ENCODE measurements around the gene SLC36A1. TPM values are rescaled to one million over a fixed set of nuclear protein-coding genes. Genes with fewer than 3 reads are reported as not detected.

SLC36A1 gene
- total and polyA plus RNA-seq, 2 experiments from 2014 or later, result 6.9 to 10.1 TPM

- TF ChIP-seq EZH2 (IDR thresholded peaks at IDR 0.05; ENCODE audit: insufficient read depth, poor library complexity, severe bottlenecking) (no peak), EZH2phosphoT487 (IDR thresholded peaks at IDR 0.05; ENCODE audit: insufficient read depth, low read depth) (no peak)
- no peaks in the 10 kb centered on the region for H3K4me1 ChIP-seq (ENCODE audit: insufficient read depth)
- peaks cover 9% of the 10 kb centered on the region; the same call in 1 of the 2 replicates for H3K27me3 ChIP-seq (replicated peaks; ENCODE audit: insufficient read depth)
- no peak overlapping the region for H3K27ac ChIP-seq
- no peak overlapping the region for H3K9ac ChIP-seq
- in situ Hi-C loops (cut with MboI), result no loop called here
- no peak overlapping the region for H2AFZ ChIP-seq
- no peak for DNase-seq
- no peak overlapping the region for H3K4me3 ChIP-seq
- H3F3A ChIP-seq (ENCODE audit: insufficient read depth), result no peaks in the 10 kb centered on the region
- no peaks in the 10 kb centered on the region for H3K9me2 ChIP-seq (ENCODE audit: insufficient read depth)
- no peak overlapping the region for H3K4me2 ChIP-seq (ENCODE audit: unreplicated experiment)
- H3K36me3 ChIP-seq (ENCODE audit: low read depth), result no peaks in the 10 kb centered on the region
- H4K20me1 ChIP-seq (ENCODE audit: insufficient read depth), result no peaks in the 10 kb centered on the region
- H3K79me2 ChIP-seq (ENCODE audit: insufficient read depth), result no peaks in the 10 kb centered on the region
- no peaks in the 10 kb centered on the region for H3K9me3 ChIP-seq (ENCODE audit: low read depth)
- 17 to 23% methylated on average over 4 of the region's 4 CpGs for WGBS, 2 experiments (ENCODE audit: low coverage in 1 of 2, low lambda C conversion rate in 2 of 2, missing lambda C conversion rate in 2 of 2)
Observed at GRCh38 chr5:151408591-151409230, 38.7 kb upstream of the SLC36A1 start.

- H2AFZ ChIP-seq, result no peak overlapping the region
- H3K4me1 ChIP-seq (ENCODE audit: insufficient read depth), result no peaks in the 10 kb centered on the region
- WGBS, 2 experiments (ENCODE audit: low coverage in 1 of 2, low lambda C conversion rate in 2 of 2, missing lambda C conversion rate in 2 of 2), result 33 to 37% methylated on average over 3 of the region's 3 CpGs
- H3K9ac ChIP-seq, result no peak overlapping the region
- in situ Hi-C loops (cut with MboI), result no loop called here
- no peaks in the 10 kb centered on the region for H3K36me3 ChIP-seq (ENCODE audit: low read depth)
- H3K27me3 ChIP-seq (replicated peaks; ENCODE audit: insufficient read depth), result peaks cover 9% of the 10 kb centered on the region; the same call in 1 of the 2 replicates
- DNase-seq, result no peak
- H3K27ac ChIP-seq, result no peak overlapping the region
- no peaks in the 10 kb centered on the region for H3K9me2 ChIP-seq (ENCODE audit: insufficient read depth)
- no peaks in the 10 kb centered on the region for H3K79me2 ChIP-seq (ENCODE audit: insufficient read depth)
- no peaks in the 10 kb centered on the region for H4K20me1 ChIP-seq (ENCODE audit: insufficient read depth)
- H3K4me3 ChIP-seq, result no peak overlapping the region
- H3K9me3 ChIP-seq (ENCODE audit: low read depth), result no peaks in the 10 kb centered on the region
- no peak overlapping the region for H3K4me2 ChIP-seq (ENCODE audit: unreplicated experiment)
- no peaks in the 10 kb centered on the region for H3F3A ChIP-seq (ENCODE audit: insufficient read depth)
- TF ChIP-seq EZH2phosphoT487 (IDR thresholded peaks at IDR 0.05; ENCODE audit: insufficient read depth, low read depth) (no peak), EZH2 (IDR thresholded peaks at IDR 0.05; ENCODE audit: insufficient read depth, poor library complexity, severe bottlenecking) (no peak)
Observed at GRCh38 chr5:151413800-151414199, 33.6 kb upstream of the SLC36A1 start.

GRCh38 chr5:151414536-151414935 is 32.9 kb upstream of the SLC36A1 start:
- H3F3A ChIP-seq (ENCODE audit: insufficient read depth), result no peaks in the 10 kb centered on the region
- no peaks in the 10 kb centered on the region for H3K36me3 ChIP-seq (ENCODE audit: low read depth)
- H2AFZ ChIP-seq, result no peak overlapping the region
- H3K9me3 ChIP-seq (ENCODE audit: low read depth), result no peaks in the 10 kb centered on the region
- DNase-seq, result no peak
- in situ Hi-C loops (cut with MboI), result no loop called here
- H3K4me1 ChIP-seq (ENCODE audit: insufficient read depth), result no peaks in the 10 kb centered on the region
- no peak overlapping the region for H3K27ac ChIP-seq
- 33% methylated on average over 3 of the region's 3 CpGs for WGBS, 2 experiments (ENCODE audit: low coverage in 1 of 2, low lambda C conversion rate in 2 of 2, missing lambda C conversion rate in 2 of 2)
- no peak overlapping the region for H3K4me2 ChIP-seq (ENCODE audit: unreplicated experiment)
- TF ChIP-seq EZH2phosphoT487 (IDR thresholded peaks at IDR 0.05; ENCODE audit: insufficient read depth, low read depth) (no peak), EZH2 (IDR thresholded peaks at IDR 0.05; ENCODE audit: insufficient read depth, poor library complexity, severe bottlenecking) (no peak)
- H3K27me3 ChIP-seq (replicated peaks; ENCODE audit: insufficient read depth), result peaks cover 9% of the 10 kb centered on the region; the same call in 1 of the 2 replicates
- no peak overlapping the region for H3K9ac ChIP-seq
- no peaks in the 10 kb centered on the region for H4K20me1 ChIP-seq (ENCODE audit: insufficient read depth)
- no peaks in the 10 kb centered on the region for H3K9me2 ChIP-seq (ENCODE audit: insufficient read depth)
- no peaks in the 10 kb centered on the region for H3K79me2 ChIP-seq (ENCODE audit: insufficient read depth)
- H3K4me3 ChIP-seq, result no peak overlapping the region

GRCh38 chr5:151417712-151418111 is 29.7 kb upstream of the SLC36A1 start:
- in situ Hi-C loops (cut with MboI), result no loop called here
- no peak for TF ChIP-seq EZH2 (IDR thresholded peaks at IDR 0.05; ENCODE audit: insufficient read depth, poor library complexity, severe bottlenecking)
- TF ChIP-seq EZH2phosphoT487 (IDR thresholded peaks at IDR 0.05; ENCODE audit: insufficient read depth, low read depth), result no peak
- no peaks in the 10 kb centered on the region for H3K9me3 ChIP-seq (ENCODE audit: low read depth)
- H3K4me1 ChIP-seq (ENCODE audit: insufficient read depth), result no peaks in the 10 kb centered on the region
- no peak for DNase-seq
- no peak overlapping the region for H3K9ac ChIP-seq
- no peaks in the 10 kb centered on the region for H3F3A ChIP-seq (ENCODE audit: insufficient read depth)
- no peaks in the 10 kb centered on the region for H4K20me1 ChIP-seq (ENCODE audit: insufficient read depth)
- no peak overlapping the region for H2AFZ ChIP-seq
- H3K4me3 ChIP-seq, result no peak overlapping the region
- no peaks in the 10 kb centered on the region for H3K9me2 ChIP-seq (ENCODE audit: insufficient read depth)
- no peaks in the 10 kb centered on the region for H3K27me3 ChIP-seq (replicated peaks; ENCODE audit: insufficient read depth)
- no peaks in the 10 kb centered on the region for H3K79me2 ChIP-seq (ENCODE audit: insufficient read depth)
- no peak overlapping the region for H3K27ac ChIP-seq
- no peak overlapping the region for H3K4me2 ChIP-seq (ENCODE audit: unreplicated experiment)
- no peaks in the 10 kb centered on the region for H3K36me3 ChIP-seq (ENCODE audit: low read depth)

- TF ChIP-seq EZH2 (IDR thresholded peaks at IDR 0.05; ENCODE audit: insufficient read depth, poor library complexity, severe bottlenecking) (no peak), EZH2phosphoT487 (IDR thresholded peaks at IDR 0.05; ENCODE audit: insufficient read depth, low read depth) (no peak)
- Histone ChIP-seq H3K9me3 (ENCODE audit: low read depth) (no peaks in the 10 kb centered on the region), H3K27me3 (replicated peaks; ENCODE audit: insufficient read depth) (peaks cover 9% of the 10 kb centered on the region), H3K4me2 (ENCODE audit: unreplicated experiment) (no peak overlapping the region), H2AFZ (no peak overlapping the region), H3F3A (ENCODE audit: insufficient read depth) (no peaks in the 10 kb centered on the region), H3K79me2 (ENCODE audit: insufficient read depth) (no peaks in the 10 kb centered on the region), H4K20me1 (ENCODE audit: insufficient read depth) (no peaks in the 10 kb centered on the region), H3K9ac (no peak overlapping the region), H3K36me3 (ENCODE audit: low read depth) (no peaks in the 10 kb centered on the region), H3K27ac (no peak overlapping the region), H3K4me1 (ENCODE audit: insufficient read depth) (no peaks in the 10 kb centered on the region), H3K4me3 (no peak overlapping the region), H3K9me2 (ENCODE audit: insufficient read depth) (no peaks in the 10 kb centered on the region)
- in situ Hi-C loops (cut with MboI), result no loop called here
- DNase-seq, result no peak
- 34 to 40% methylated on average over 6 of the region's 6 CpGs for WGBS, 2 experiments (ENCODE audit: low coverage in 1 of 2, low lambda C conversion rate in 2 of 2, missing lambda C conversion rate in 2 of 2)
Observed at GRCh38 chr5:151420127-151420526, 27.3 kb upstream of the SLC36A1 start.

Measured in GM23248 (cell line).